Neural progenitor cell (in vitro differentiated cells): Measurements from ENCODE around the gene IFNG.

Experiments used
- CTCF ChIP-seq: fragments of 200-600 bp; sonication (generic); IDR thresholded peaks from 2 replicates; pipeline ENCODE4 v1.5.1; 2017; ENCODE audit warnings: antibody characterized with exemption, mild to moderate bottlenecking
- EZH2 ChIP-seq: fragments of 200-600 bp; sonication (generic); IDR thresholded peaks from 2 replicates; pipeline ENCODE4 v1.6.1; 2017; ENCODE audit warnings: antibody characterized with exemption, mild to moderate bottlenecking, moderate library complexity
- EZH2phosphoT487 ChIP-seq: fragments of 200-600 bp; sonication (generic); IDR thresholded peaks from 2 replicates; pipeline ENCODE4 v1.6.1; 2017; ENCODE audit warnings: antibody characterized with exemption

- TF ChIP-seq CTCF (no peak), EZH2 (no peak), EZH2phosphoT487 (no peak)
Measured at GRCh38 chr12:68119724-68120211, 39.8 kb downstream of the IFNG start.
